ENCODE results near the gene SESTD1. TPM values are rescaled to one million over a fixed set of nuclear protein-coding genes. Genes with fewer than 3 reads are reported as not detected.

Gene SESTD1
- total RNA-seq, 2 donors from 2014 or later = 51.3 to 75.4 TPM

GRCh38 chr2:179180242-179180641 lies 84.4 kb downstream of the SESTD1 start:
- DNase-seq = peak; percentile 59
- TF ChIP-seq CTCF (conservative IDR thresholded peaks at IDR 0.05) = no peak
- peaks cover 11% of the 10 kb centered on the region for H3K36me3 Mint-ChIP-seq (ENCODE audit: low read depth)
- no peaks in the 10 kb centered on the region for H3K27me3 ChIP-seq (ENCODE audit: control insufficient read depth, insufficient read depth, low read length, poor library complexity, severe bottlenecking)
- peaks cover 47% of the 10 kb centered on the region for H3K4me1 Mint-ChIP-seq
- 40 to 58% methylated on average over 1 to 2 of the region's 2 CpGs for WGBS, 2 experiments (ENCODE audit: insufficient coverage in 1 of 2, insufficient read length in 1 of 2)
- no peaks in the 10 kb centered on the region for H3K36me3 ChIP-seq (ENCODE audit: control insufficient read depth, insufficient read depth, low read length)
- peak overlapping the region; percentile 14 for H3K27ac ChIP-seq (ENCODE audit: low read depth, low read length)
- H3K9me3 Mint-ChIP-seq = peaks cover 2% of the 10 kb centered on the region
- H3K27ac Mint-ChIP-seq = peak overlapping the region; percentile 90
- peak overlapping the region; percentile 9 for H3K4me3 Mint-ChIP-seq
- H3K4me1 ChIP-seq (ENCODE audit: control insufficient read depth, insufficient read depth, low read length) = peaks cover 3% of the 10 kb centered on the region
- H3K4me3 ChIP-seq (ENCODE audit: low read length) = peak overlapping the region; percentile 27
- H3K9ac ChIP-seq (ENCODE audit: extremely low read depth, low read length, poor library complexity, severe bottlenecking) = peak overlapping the region; percentile 54
- no peaks in the 10 kb centered on the region for H3K27me3 Mint-ChIP-seq (ENCODE audit: insufficient read depth)
- no peaks in the 10 kb centered on the region for H3K9me3 ChIP-seq (ENCODE audit: control insufficient read depth, low read length)

GRCh38 chr2:179179719-179180118 lies 84.9 kb downstream of the SESTD1 start:
- Mint-ChIP-seq H3K4me1 (peaks cover 47% of the 10 kb centered on the region), H3K36me3 (ENCODE audit: low read depth) (peaks cover 11% of the 10 kb centered on the region), H3K9me3 (peaks cover 2% of the 10 kb centered on the region), H3K27me3 (ENCODE audit: insufficient read depth) (no peaks in the 10 kb centered on the region), H3K27ac (peak overlapping the region; percentile 67), H3K4me3 (no peak overlapping the region)
- Histone ChIP-seq H3K9me3 (ENCODE audit: control insufficient read depth, low read length) (no peaks in the 10 kb centered on the region), H3K4me3 (ENCODE audit: low read length) (peak overlapping the region; percentile 2), H3K9ac (ENCODE audit: extremely low read depth, low read length, poor library complexity, severe bottlenecking) (no peak overlapping the region), H3K4me1 (ENCODE audit: control insufficient read depth, insufficient read depth, low read length) (peaks cover 3% of the 10 kb centered on the region), H3K27me3 (ENCODE audit: control insufficient read depth, insufficient read depth, low read length, poor library complexity, severe bottlenecking) (no peaks in the 10 kb centered on the region), H3K27ac (ENCODE audit: low read depth, low read length) (no peak overlapping the region), H3K36me3 (ENCODE audit: control insufficient read depth, insufficient read depth, low read length) (no peaks in the 10 kb centered on the region)
- no peak for DNase-seq
- 89 to 91% methylated on average over 1 to 2 of the region's 2 CpGs for WGBS, 2 experiments (ENCODE audit: insufficient coverage in 1 of 2, insufficient read length in 1 of 2)
- TF ChIP-seq CTCF (conservative IDR thresholded peaks at IDR 0.05) = no peak

- Mint-ChIP-seq H3K9me3 (peaks cover 2% of the 10 kb centered on the region), H3K27ac (no peak overlapping the region)
- TF ChIP-seq CTCF (conservative IDR thresholded peaks at IDR 0.05) = no peak
Measured at GRCh38 chr2:179177694-179178093, 86.9 kb downstream of the SESTD1 start.

More at GRCh38 chr2:179177694-179178093, 86.9 kb downstream of the SESTD1 start:
- Histone ChIP-seq H3K36me3 (ENCODE audit: control insufficient read depth, insufficient read depth, low read length) (no peaks in the 10 kb centered on the region), H3K9me3 (ENCODE audit: control insufficient read depth, low read length) (no peaks in the 10 kb centered on the region), H3K27me3 (ENCODE audit: control insufficient read depth, insufficient read depth, low read length, poor library complexity, severe bottlenecking) (no peaks in the 10 kb centered on the region), H3K4me3 (ENCODE audit: low read length) (no peak overlapping the region), H3K4me1 (ENCODE audit: control insufficient read depth, insufficient read depth, low read length) (peaks cover 3% of the 10 kb centered on the region), H3K27ac (ENCODE audit: low read depth, low read length) (no peak overlapping the region), H3K9ac (ENCODE audit: extremely low read depth, low read length, poor library complexity, severe bottlenecking) (no peak overlapping the region)
- Mint-ChIP-seq H3K4me1 (peaks cover 51% of the 10 kb centered on the region), H3K36me3 (ENCODE audit: low read depth) (peaks cover 13% of the 10 kb centered on the region), H3K4me3 (no peak overlapping the region), H3K27me3 (ENCODE audit: insufficient read depth) (no peaks in the 10 kb centered on the region)
- DNase-seq = no peak
- 94 to 100% methylated on average over 1 of the region's 1 CpG for WGBS, 2 experiments (ENCODE audit: insufficient coverage in 1 of 2, insufficient read length in 1 of 2)

Data from endodermal cell (in vitro differentiated cells).